Limb (tissue), 2 donors: ENCODE results near the gene MMRN1.

ENCODE experiments used
- DNase-seq, 2 donors: peaks; one replicate each; pipeline ENCODE4 v3.0.0-alpha.2; 2016; ENCODE audit errors: extremely low spot score in 2 of 2

The MMRN1 gene

DNA sequence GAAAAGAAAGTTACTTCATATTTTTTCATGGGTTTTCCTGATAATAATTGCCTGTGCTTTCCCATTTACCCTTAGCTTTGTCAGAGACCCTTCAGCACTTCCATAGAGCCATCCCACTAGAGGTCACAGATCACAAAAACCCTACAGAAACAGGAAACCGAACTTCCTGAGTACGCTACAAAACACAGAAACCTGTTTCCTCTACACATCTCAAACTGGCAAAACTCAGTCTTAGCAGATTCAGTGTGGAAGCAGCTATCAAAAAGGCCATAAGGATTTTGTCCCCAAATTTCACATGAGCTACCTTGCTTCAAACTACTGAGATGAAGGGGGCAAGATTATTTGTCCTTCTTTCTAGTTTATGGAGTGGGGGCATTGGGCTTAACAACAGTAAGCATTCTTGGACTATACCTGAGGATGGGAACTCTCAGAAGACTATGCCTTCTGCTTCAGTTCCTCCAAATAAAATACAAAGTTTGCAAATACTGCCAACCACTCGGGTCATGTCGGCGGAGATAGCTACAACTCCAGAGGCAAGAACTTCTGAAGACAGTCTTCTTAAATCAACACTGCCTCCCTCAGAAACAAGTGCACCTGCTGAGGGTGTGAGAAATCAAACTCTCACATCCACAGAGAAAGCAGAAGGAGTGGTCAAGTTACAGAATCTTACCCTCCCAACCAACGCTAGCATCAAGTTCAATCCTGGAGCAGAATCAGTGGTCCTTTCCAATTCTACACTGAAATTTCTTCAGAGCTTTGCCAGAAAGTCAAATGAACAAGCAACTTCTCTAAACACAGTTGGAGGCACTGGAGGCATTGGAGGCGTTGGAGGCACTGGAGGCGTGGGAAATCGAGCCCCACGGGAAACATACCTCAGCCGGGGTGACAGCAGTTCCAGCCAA lies at the start of gene MMRN1:
TSS of gene MMRN1 (plus strand) at position 206 of the 902 bp plus-strand sequence. CDS start at position 324, 118 bp downstream.
- no peak for DNase-seq

GRCh38 chr4:89847571-89848325 lies 46.9 kb upstream of the MMRN1 start:
- DNase-seq: no peak

- no peak for DNase-seq
Observed at GRCh38 chr4:89855236-89855635, 39.4 kb upstream of the MMRN1 start.

GRCh38 chr4:89860971-89861370 lies 33.7 kb upstream of the MMRN1 start:
- no peak for DNase-seq

GRCh38 chr4:89863533-89863932 lies 31.1 kb upstream of the MMRN1 start:
- no peak for DNase-seq

GRCh38 chr4:89868276-89868675 lies 26.4 kb upstream of the MMRN1 start:
- no peak for DNase-seq

DNA sequence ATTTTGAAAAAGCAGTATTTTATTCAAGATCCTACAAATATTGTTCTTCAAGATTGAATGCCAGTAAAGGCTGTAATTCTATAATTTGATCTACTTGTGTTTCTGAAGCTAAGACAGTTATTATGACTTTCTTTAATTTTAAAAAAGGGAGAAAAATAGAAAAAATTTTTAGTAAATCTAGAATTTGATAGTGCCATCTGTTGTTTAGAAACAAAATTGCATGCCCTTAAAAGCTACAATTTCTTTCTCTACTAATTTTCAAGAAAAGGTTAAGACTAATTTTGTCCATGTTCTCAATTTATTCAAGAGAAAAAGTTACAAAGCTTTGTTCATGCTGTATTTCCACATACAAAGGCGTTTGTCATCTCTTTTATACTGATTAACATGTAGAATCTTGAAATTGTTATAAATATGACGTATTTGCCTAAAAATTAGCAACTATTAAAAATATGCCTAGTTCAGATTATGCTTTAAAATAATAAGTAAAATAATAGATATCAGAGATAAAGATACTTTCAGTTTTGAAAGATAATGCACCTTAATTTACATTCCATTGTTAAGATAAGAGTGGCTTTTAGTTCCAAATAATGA lies 25.6 kb upstream of the MMRN1 start:
- peak in 1 of 2 donors; percentile 8 for DNase-seq

GRCh38 chr4:89871211-89871610 lies 23.4 kb upstream of the MMRN1 start:
- DNase-seq: no peak

GRCh38 chr4:89876548-89876947 lies 18.1 kb upstream of the MMRN1 start:
- DNase-seq: no peak

DNA sequence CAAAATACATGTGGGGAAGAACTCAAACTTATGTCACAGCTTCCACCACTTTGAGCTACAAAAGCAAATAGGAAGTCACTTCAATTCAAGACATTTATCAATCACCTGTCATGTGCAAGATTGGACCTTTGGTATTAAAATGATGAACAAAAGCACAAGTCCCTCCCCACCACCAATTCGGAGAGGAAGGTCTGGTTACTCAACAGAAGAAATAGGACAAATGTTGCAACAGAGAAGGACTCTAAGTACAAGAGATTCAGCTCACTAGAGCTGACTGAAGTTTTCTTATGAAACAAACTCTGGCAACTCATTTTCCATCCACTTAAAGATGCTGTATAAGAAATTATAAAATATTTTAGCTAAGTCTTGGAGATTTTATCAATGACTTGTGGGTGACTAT lies 16.0 kb upstream of the MMRN1 start:
- no peak for DNase-seq

GRCh38 chr4:89879215-89879614 lies 15.4 kb upstream of the MMRN1 start:
- no peak for DNase-seq

DNA sequence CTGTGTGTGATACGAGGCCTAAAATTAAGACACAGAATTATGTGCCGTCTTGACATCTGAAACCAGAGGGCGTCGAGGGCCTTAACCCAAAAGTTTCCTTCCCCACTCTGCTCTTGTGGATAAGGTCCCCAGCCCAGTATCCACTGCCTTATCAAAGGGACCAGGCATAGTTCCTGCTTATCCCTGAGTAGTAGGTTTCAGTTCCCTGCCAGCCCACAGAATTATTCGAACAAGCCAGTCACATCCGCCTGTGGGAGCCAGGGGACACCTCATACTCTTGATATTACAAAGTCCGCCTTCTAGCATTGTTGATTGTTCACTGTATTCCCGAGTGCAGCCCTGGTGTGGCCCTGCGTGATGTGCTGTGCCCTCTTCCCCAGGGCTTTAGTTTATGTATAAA lies 5.4 kb upstream of the MMRN1 start:
- DNase-seq: no peak

GRCh38 chr4:89897867-89898266 lies 3.2 kb downstream of the MMRN1 start:
- no peak for DNase-seq

GRCh38 chr4:89898304-89898716 lies 3.7 kb downstream of the MMRN1 start:
- DNase-seq: no peak

DNA sequence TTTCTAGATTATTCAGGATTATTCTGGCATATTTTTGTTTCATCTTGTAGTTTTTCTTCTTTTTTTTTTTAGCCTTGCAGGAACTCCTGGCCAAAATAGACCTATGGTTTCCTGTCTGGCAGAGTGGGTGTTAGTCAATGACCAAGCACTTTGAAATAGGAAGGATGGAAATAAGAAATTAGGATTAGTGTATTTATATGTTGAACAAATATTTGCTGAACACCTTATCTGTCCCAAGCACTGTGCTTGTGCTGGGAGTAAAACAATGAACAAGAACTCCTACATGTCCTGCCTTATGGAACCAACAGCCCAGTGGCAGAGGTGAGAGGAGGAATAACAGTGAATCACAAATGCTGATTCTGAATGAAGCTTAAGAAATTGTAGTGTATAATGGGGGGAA lies 4.5 kb downstream of the MMRN1 start:
- no peak for DNase-seq

DNA sequence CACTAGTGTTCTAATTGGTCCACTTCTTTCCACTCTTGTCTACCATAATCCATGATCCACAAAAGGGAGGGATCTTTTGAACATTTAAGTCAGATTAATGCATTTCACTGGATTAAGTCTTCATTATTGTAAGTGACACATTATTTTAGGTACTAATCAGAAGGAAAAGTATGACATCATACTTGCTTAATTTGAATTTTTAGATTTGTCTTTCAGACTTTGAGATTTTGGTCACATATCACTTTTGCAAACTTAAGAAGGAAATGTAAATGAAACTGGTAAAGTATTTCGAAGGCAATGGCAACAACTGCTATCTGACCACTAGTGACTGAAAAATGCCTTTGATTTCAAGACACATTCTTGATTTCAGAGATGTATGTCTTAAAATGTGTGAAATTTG lies 5.2 kb downstream of the MMRN1 start:
- DNase-seq: no peak

DNA sequence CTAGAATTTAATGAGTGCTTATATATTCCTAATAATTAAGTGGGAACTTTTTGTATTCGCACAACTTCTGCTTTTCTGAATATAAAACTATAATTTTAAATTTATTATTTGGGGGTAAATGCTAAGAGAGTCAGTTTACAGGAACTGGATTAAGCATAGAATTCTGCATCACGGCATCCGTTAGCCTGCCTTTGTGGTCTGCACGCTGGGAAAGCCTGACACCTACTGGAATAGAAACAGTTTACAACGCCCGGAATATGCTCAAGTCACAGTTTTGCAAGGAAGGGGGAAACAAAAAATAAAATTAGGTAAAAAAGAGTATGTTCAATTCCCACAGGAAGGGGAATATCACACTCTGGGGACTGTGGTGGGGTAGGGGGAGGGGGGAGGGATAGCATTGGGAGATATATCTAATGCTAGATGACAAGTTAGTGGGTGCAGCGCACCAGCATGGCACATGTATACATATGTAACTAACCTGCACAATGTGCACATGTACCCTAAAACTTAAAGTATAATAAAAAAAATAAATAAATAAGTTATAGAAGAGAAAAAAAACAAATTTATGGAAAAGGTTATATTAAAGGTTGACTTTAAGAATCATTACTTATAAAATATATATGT lies 7.3 kb downstream of the MMRN1 start:
- peak; percentile 55 to 75 for DNase-seq

DNA sequence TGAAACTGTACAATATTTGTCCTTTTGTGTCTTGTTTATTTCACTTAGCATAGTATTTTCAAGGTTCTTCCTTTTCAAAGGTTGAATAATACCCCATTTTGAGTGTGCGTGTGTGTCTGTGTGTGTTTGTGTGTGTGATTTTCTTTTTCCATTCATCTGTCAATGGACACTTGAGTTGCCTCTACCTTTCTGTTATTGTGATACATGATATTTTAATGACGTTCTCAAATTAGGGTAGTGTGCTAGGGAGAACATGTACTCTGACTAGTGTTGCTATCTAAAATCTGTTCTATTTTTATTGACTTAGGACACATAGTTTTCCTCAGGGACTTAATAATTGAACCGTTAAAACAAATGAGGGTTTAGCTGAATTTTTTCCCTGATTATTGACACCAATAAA lies 9.9 kb downstream of the MMRN1 start:
- no peak for DNase-seq

GRCh38 chr4:89906316-89906715 lies 11.7 kb downstream of the MMRN1 start:
- DNase-seq: no peak

GRCh38 chr4:89906777-89907521 lies 12.3 kb downstream of the MMRN1 start:
- DNase-seq: no peak

DNA sequence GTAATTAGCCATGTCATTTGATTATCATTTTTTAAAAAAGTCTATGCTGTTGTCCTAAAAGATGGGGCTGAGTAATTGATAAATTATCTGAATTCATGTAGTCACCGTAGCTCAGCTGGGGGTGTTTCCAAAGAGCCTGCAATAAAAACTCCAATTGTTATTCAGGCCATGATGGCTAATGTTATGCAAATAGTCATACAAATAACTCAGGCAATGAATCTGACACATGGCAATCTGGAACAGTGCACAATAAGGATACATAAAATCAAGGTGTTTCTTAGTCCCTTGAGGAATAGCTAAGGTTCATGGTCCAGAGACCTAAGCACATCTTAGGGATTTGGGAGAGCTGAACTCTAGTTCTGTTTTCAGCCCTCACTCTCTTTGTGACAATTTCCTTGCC lies 15.2 kb downstream of the MMRN1 start:
- DNase-seq: no peak
